WERI-Rb-1 (cell line): ENCODE data around the gene UBL4B.

ENCODE experiments used
- DNase-seq: peaks from one replicate; pipeline ENCODE4 v3.0.0-alpha.2; 2020
- H3K27ac ChIP-seq: fragments of 250-450 bp; sonication (Bioruptor Pico); 2 replicates; pipeline ENCODE4 v1.5.1; 2020; ENCODE audit warnings: mild to moderate bottlenecking, moderate library complexity
- H3K27me3 ChIP-seq: fragments of 250-450 bp; sonication (Bioruptor Pico); 2 replicates; pipeline ENCODE4 v1.5.1; 2021; ENCODE audit warnings: mild to moderate bottlenecking, low read depth, moderate library complexity; ENCODE audit not compliant: insufficient read depth, severe bottlenecking
- H3K36me3 ChIP-seq: fragments of 250-450 bp; sonication (Bioruptor Pico); 2 replicates; pipeline ENCODE4 v1.5.1; 2020; ENCODE audit warnings: mild to moderate bottlenecking, moderate library complexity
- H3K4me3 ChIP-seq: 2 replicates; pipeline ENCODE4 v1.5.1; 2011; ENCODE audit warnings: low read depth, mild to moderate bottlenecking, control low read depth, low read length
- H3K9me3 ChIP-seq: fragments of 250-450 bp; sonication (Bioruptor Pico); 2 replicates; pipeline ENCODE4 v1.5.1; 2021; ENCODE audit warnings: mild to moderate bottlenecking, moderate library complexity; ENCODE audit not compliant: severe bottlenecking
- TF ChIP-seq, protein P1 (sequence below): IDR thresholded peaks from 2 replicates; pipeline ENCODE4 v1.5.1; 2011; ENCODE audit warnings: low read depth, mild to moderate bottlenecking, control low read depth, inconsistent platforms, low read length

The UBL4B gene

GRCh38 chr1:110067893-110068645, 44.2 kb upstream of the UBL4B start:
- Histone ChIP-seq H3K27ac (no peak overlapping the region), H3K4me3 (no peak overlapping the region), H3K36me3 (no peaks in the 10 kb centered on the region), H3K9me3 (no peaks in the 10 kb centered on the region), H3K27me3 (no peaks in the 10 kb centered on the region)
- TF ChIP-seq, protein P1, sequence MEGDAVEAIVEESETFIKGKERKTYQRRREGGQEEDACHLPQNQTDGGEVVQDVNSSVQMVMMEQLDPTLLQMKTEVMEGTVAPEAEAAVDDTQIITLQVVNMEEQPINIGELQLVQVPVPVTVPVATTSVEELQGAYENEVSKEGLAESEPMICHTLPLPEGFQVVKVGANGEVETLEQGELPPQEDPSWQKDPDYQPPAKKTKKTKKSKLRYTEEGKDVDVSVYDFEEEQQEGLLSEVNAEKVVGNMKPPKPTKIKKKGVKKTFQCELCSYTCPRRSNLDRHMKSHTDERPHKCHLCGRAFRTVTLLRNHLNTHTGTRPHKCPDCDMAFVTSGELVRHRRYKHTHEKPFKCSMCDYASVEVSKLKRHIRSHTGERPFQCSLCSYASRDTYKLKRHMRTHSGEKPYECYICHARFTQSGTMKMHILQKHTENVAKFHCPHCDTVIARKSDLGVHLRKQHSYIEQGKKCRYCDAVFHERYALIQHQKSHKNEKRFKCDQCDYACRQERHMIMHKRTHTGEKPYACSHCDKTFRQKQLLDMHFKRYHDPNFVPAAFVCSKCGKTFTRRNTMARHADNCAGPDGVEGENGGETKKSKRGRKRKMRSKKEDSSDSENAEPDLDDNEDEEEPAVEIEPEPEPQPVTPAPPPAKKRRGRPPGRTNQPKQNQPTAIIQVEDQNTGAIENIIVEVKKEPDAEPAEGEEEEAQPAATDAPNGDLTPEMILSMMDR, result no peak
- DNase-seq, result no peak

DNA sequence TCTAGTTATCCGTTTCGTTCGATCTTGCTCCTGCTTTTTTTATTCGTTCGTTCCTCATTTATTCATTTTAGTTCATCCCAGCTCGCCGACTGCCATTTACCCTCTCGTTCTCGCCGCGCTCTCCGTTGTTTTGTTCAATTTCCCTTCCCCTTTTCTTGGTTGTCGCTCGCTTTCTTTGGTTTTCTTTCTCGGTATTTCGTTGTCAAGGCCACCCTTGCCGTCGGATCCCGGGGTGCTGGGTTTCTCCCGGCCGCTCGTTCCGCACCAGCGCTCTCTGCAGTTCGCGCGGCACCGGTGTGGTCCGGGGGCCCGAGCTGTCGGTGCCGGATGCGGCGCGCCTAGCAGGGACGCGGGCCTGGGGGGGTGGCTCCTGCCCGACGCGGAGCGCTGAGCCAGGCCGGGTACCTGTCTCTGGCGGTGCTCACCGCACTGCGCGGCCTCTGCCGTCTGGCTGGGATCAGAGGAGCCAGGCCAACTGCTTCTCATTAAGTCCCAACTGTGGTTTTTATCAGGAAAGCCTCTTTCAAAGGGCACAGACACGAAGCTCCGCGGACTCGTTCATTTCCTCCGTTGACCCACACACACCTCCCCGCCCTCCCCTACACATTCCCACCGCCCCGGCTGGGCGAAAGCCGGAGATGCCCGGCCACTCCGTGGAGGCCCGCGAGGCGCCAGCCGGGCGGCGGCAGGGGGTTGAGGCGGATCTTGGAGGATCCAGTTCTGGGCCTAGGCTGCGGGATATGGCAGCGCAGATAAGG, 43.4 kb upstream of the UBL4B start:
- Histone ChIP-seq H3K27me3 (no peaks in the 10 kb centered on the region), H3K27ac (no peak overlapping the region)

DNA sequence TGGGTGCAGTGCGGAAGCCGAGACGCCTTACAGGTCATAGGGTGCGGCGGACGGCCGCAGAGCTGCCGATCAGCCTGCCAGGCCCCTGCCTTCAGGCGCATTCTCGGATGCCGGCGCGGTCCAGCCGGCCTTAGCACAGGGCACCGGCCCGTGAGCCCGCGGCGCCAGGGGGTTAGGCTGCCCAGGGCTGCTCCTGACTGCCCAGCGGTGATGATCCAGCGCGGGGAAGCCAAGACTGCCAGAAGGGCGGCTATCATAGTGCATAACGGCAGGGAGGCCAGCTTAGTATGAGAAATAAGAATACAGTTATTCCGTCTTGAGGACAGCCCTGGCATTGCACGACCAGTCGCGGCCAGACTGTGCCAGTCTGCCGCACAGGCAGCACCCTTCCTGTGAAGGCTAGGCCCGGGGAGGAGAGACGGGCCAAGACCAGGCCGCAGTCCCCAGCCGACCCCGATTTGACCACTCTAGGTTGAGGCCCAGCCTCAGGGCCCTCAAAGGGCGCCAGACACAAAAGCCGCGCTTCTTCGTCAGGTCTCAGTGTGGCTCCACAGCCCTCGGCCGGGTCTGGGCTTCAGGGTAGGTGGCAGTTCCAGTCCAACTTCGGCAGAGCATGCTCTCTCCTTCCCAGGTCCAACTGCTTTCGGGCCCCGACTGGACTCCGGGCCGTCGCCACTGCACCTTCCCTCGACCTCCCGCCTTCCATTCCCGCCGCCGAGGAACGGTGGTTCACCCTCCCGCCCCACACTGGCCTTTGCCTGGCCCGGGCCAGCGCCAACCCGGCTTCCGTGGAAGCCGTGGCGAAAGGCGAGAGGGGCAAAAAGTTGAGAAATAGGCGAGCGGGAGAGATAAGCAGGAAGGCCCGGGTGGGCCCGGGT, 42.6 kb upstream of the UBL4B start:
- DNase-seq, result no peak
- H3K27me3 ChIP-seq, result no peaks in the 10 kb centered on the region
- no peak overlapping the region for H3K27ac ChIP-seq
- TF ChIP-seq, protein P1, result no peak
- H3K36me3 ChIP-seq, result no peaks in the 10 kb centered on the region
- H3K4me3 ChIP-seq, result no peak overlapping the region
- no peaks in the 10 kb centered on the region for H3K9me3 ChIP-seq

More for the DNA sequence above, 43.4 kb upstream of the UBL4B start:
- Histone ChIP-seq H3K4me3 (no peak overlapping the region), H3K36me3 (no peaks in the 10 kb centered on the region), H3K9me3 (no peaks in the 10 kb centered on the region)
- no peak for DNase-seq
- TF ChIP-seq, protein P1, result no peak

GRCh38 chr1:110070282-110070669, 42.0 kb upstream of the UBL4B start:
- H3K27ac ChIP-seq, result no peak overlapping the region
- H3K36me3 ChIP-seq, result no peaks in the 10 kb centered on the region
- no peaks in the 10 kb centered on the region for H3K9me3 ChIP-seq
- H3K27me3 ChIP-seq, result no peaks in the 10 kb centered on the region
- no peak overlapping the region for H3K4me3 ChIP-seq
- DNase-seq, result no peak
- TF ChIP-seq, protein P1, result no peak

GRCh38 chr1:110070671-110071242, 41.5 kb upstream of the UBL4B start, which contains the start of gene ALX3:
ALX3 (minus strand) TSS chr1:110070672; CDS start chr1:110070612, 60 bp downstream.
- H3K9me3 ChIP-seq, result no peaks in the 10 kb centered on the region
- no peaks in the 10 kb centered on the region for H3K36me3 ChIP-seq
- H3K4me3 ChIP-seq, result no peak within 1 kb of the TSS
- no peaks in the 10 kb centered on the region for H3K27me3 ChIP-seq
- TF ChIP-seq, protein P1, result no peak
- H3K27ac ChIP-seq, result no peak within 1 kb of the TSS
- no peak for DNase-seq
